Cerebellar cortex (tissue), 1 donor: ENCODE measurements around the gene HOXC10.

ENCODE experiments used
- DNase-seq: peaks from one replicate; pipeline ENCODE4 v3.0.0-alpha.2; 2015; ENCODE audit warnings: low spot score

The HOXC10 gene

GRCh38 chr12:54030442-54030801 is 45.5 kb downstream of the HOXC10 start:
- DNase-seq = no peak

- no peak for DNase-seq
Measured at GRCh38 chr12:54030889-54031471, 46.0 kb downstream of the HOXC10 start.

DNA sequence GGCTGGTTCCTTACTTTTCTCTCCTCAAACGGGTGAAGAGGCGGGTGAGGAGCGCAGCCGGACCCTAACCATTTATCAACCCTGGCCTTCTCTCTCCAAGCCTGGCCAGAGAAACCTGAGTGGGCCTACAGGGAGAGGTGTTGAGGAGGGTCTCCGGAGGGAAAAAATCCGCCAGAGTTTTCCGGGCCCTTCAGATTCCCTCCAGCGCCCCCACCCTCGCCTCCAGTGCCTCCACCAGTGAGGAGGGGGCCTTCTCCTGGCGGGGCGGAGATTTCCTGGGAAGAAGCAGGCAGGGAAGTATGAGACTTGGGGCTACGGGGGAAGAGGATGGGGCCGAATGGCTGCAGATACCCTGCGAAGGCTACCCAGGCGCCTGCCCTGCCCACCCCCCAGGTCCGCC is 46.5 kb downstream of the HOXC10 start:
- DNase-seq = no peak

GRCh38 chr12:54032086-54032619 is 47.2 kb downstream of the HOXC10 start:
- peak; percentile 64 for DNase-seq

DNA sequence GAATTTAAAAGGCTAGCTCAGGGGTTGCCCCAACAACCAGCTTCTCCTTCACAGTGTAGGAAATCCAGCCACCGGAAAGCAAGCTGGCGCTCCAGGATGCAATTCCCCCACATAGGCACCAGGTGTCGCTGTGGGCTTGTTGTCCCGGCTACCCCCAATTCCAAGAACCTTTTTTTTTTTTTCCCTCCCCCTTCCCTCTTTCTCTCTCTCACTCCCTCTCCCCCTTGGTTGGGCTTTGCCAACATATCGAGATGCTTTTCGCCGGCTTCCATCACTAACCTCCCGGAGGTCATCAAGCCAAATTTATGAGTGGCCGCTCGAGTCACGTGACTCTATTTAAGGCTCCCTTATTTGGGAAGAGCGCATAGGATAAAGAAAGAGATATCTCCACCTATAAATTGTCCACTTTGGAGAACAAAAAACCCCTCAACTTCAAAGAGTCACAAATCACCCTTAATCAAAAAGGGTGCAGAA is 47.7 kb downstream of the HOXC10 start, which contains the start of gene HOXC5:
Gene HOXC5, plus strand, starts transcription at position 424 of the 474 bp plus-strand sequence. CDS start 73 bp downstream, outside the sequence.
- DNase-seq = peak; percentile 85

DNA sequence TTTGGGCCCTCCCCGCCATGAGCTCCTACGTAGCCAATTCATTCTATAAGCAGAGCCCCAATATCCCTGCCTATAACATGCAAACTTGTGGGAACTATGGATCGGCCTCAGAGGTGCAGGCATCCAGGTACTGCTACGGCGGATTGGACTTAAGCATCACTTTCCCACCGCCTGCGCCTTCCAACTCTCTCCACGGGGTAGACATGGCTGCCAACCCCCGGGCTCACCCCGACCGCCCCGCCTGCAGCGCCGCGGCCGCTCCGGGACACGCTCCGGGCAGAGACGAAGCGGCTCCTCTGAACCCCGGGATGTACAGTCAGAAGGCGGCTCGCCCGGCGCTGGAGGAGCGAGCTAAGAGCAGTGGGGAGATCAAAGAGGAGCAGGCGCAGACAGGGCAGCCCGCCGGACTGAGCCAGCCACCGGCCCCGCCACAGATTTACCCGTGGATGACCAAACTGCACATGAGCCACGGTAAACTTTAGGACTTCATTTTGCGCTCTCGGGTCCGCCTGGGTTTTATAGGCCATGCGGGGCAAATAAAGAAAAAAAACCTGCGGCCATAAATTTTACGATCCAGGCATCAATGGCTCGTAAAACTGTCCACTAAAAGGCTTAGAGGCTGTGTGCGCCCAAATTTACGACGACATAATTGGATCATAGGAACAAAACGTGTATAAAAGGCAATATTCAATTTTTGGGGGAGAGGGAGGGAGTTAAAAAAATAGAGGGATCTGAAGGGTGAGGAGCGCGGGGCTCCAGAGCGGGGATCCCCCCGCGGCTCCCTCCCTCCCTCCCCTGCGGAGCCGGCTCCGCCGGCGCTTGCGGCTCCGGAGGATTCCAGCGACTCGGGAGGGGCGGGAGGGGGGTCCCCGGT is 48.4 kb downstream of the HOXC10 start:
- DNase-seq = no peak

GRCh38 chr12:54033980-54034784 is 49.2 kb downstream of the HOXC10 start:
- no peak for DNase-seq

- DNase-seq = no peak
Measured at GRCh38 chr12:54034785-54035310, 49.9 kb downstream of the HOXC10 start.

GRCh38 chr12:54035568-54036264 is 50.8 kb downstream of the HOXC10 start:
- DNase-seq = no peak

- DNase-seq = no peak
Measured at GRCh38 chr12:54036620-54037359, 51.8 kb downstream of the HOXC10 start.

GRCh38 chr12:54037360-54038283 is 52.7 kb downstream of the HOXC10 start:
- DNase-seq = no peak

DNA sequence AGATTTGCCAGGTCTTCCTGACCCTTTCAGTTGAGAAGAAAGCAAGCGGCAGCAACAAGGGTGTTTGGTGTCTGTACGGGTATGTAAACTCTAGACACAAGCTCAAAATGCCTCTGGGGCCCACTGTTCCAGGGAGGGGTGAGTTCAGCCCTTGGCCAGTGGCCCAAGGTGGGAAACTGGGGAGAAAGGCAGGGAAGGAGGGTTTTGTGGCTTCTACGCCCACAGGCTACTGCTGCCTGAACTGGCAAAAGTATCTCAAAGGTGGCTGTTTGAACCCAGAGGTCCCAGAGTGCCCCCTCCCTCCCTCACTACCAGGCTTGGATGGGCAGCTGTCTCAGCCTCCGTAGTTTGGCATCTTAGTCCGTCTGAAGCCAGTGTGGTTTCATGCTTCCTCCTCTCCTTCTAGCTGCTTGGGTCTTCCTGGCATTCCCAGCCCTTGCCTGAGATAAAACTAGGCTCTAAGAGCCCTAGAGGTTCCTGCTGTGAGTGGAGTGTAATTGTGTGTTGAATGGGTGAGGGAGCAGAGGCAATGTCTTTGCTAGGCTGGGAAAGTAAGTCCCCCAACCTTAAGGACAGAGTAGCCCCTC is 53.4 kb downstream of the HOXC10 start:
- DNase-seq = no peak

DNA sequence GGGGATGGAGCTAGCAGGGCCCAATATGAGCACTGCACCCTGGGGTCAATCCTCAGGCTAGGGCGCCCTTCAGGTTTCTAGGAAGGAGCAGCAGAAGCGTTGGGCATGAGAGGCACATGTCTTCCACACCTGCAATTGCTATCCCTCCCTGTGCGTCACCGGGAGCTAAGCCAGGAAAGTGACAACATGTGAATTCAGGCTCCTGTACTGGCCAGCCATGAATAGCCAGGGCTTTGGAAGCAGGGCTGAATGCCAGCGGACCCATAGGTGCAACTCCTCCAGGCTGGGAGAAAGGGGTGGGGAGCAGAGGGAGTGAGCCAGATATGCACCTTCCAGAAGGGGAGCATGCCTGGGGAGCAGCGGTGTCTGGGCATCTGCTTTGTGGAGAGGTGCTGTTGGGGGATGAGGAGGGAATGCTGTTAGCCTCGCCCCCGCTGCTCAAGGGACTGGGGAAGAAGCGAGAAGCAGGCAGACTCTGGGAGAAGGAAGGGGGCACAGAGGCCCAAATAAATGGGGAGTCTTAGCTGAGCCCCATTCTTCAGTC is 54.0 kb downstream of the HOXC10 start:
- no peak for DNase-seq

DNA sequence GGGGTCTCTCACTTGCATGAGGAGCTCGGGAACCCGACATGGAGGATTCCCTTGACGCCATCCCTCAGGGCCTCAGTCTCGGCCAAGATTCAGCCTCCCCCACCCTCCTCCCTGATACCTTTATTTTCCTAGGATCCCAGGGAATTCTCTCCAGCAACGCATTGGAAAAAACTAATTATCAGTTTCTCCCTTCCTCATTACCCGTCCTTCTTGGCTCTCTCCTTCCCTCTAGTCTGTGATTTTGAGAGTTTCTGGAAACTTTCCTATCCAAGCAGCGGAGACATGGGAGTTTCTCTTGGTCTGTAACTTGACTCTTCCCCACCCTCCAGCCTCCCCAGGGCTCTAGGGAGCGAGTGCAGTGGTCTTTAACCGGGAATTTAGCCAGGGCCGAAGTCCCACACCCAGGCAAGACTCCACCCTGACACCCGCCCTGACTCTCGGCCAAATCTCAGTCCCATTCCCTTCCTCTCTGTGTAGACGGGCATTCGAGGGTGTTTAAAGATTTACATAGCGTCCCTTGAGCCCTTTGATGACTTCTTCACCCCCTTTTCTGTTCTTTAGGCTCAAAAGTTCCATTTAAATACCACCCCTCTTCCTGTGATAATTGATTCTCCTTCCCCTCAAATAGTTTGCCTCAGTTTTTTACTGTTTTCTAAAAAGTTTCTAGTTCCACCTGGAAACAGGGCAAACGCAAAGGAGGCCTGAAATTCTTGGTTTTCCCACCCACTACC is 54.6 kb downstream of the HOXC10 start:
- no peak for DNase-seq
